ENCODE measurements around the gene FAM222B.

The FAM222B gene

GRCh38 chr17:28773736-28774135 lies 68.9 kb downstream of the FAM222B start:
- no peak overlapping the region for H3K27ac ChIP-seq
- peaks cover 6% of the 10 kb centered on the region; the same call in 1 of the 2 replicates for H3K36me3 ChIP-seq
- H3K4me3 ChIP-seq (ENCODE audit: low read depth, low read length), result no peak overlapping the region
- no peaks in the 10 kb centered on the region for H3K27me3 ChIP-seq (ENCODE audit: insufficient read depth, low read depth, severe bottlenecking)
- no peak for DNase-seq
- H3K9me3 ChIP-seq (ENCODE audit: severe bottlenecking), result no peaks in the 10 kb centered on the region
- TF ChIP-seq CTCF (IDR thresholded peaks at IDR 0.05; ENCODE audit: low read depth, low read length), result no peak

- H3K27me3 ChIP-seq (ENCODE audit: insufficient read depth, low read depth, severe bottlenecking), result no peaks in the 10 kb centered on the region
- no peak overlapping the region for H3K4me3 ChIP-seq (ENCODE audit: low read depth, low read length)
- H3K9me3 ChIP-seq (ENCODE audit: severe bottlenecking), result no peaks in the 10 kb centered on the region
- DNase-seq, result no peak
- TF ChIP-seq CTCF (IDR thresholded peaks at IDR 0.05; ENCODE audit: low read depth, low read length), result no peak
- H3K36me3 ChIP-seq, result peaks cover 43% of the 10 kb centered on the region
- no peak overlapping the region for H3K27ac ChIP-seq
Measured at GRCh38 chr17:28765038-28765437, 77.6 kb downstream of the FAM222B start.

GRCh38 chr17:28763804-28764266 lies 78.8 kb downstream of the FAM222B start:
- TF ChIP-seq CTCF (IDR thresholded peaks at IDR 0.05; ENCODE audit: low read depth, low read length), result peak; percentile 56
- peak; percentile 69 for DNase-seq
- H3K9me3 ChIP-seq (ENCODE audit: severe bottlenecking), result no peaks in the 10 kb centered on the region
- no peaks in the 10 kb centered on the region for H3K27me3 ChIP-seq (ENCODE audit: insufficient read depth, low read depth, severe bottlenecking)
- H3K36me3 ChIP-seq, result peaks cover 53% of the 10 kb centered on the region
- H3K4me3 ChIP-seq (ENCODE audit: low read depth, low read length), result no peak overlapping the region
- no peak overlapping the region for H3K27ac ChIP-seq

- Histone ChIP-seq H3K9me3 (ENCODE audit: severe bottlenecking) (no peaks in the 10 kb centered on the region), H3K27ac (no peak overlapping the region), H3K36me3 (peaks cover 59% of the 10 kb centered on the region), H3K4me3 (ENCODE audit: low read depth, low read length) (no peak overlapping the region), H3K27me3 (ENCODE audit: insufficient read depth, low read depth, severe bottlenecking) (no peaks in the 10 kb centered on the region)
- no peak for TF ChIP-seq CTCF (IDR thresholded peaks at IDR 0.05; ENCODE audit: low read depth, low read length)
- no peak for DNase-seq
Measured at GRCh38 chr17:28763137-28763799, 79.3 kb downstream of the FAM222B start.

GRCh38 chr17:28760601-28761562 lies 81.7 kb downstream of the FAM222B start:
- H3K4me3 ChIP-seq (ENCODE audit: low read depth, low read length), result no peak overlapping the region
- H3K27me3 ChIP-seq (ENCODE audit: insufficient read depth, low read depth, severe bottlenecking), result no peaks in the 10 kb centered on the region
- H3K36me3 ChIP-seq, result peaks cover 59% of the 10 kb centered on the region
- H3K9me3 ChIP-seq (ENCODE audit: severe bottlenecking), result no peaks in the 10 kb centered on the region
- no peak for TF ChIP-seq CTCF (IDR thresholded peaks at IDR 0.05; ENCODE audit: low read depth, low read length)
- DNase-seq, result no peak
- no peak overlapping the region for H3K27ac ChIP-seq

Measured in WERI-Rb-1 (cell line).